ENCODE measurements around the gene WDR88. TPM values are rescaled to one million over a fixed set of nuclear protein-coding genes. Genes with fewer than 3 reads are reported as not detected.
"Not testable (repeated sequence)": the region's sequence is repeated elsewhere in the genome, so short reads cannot be mapped to it uniquely, and the experiment has no call there.

The WDR88 gene
- total RNA-seq, 2 donors from 2014 or later, result not detected

DNA sequence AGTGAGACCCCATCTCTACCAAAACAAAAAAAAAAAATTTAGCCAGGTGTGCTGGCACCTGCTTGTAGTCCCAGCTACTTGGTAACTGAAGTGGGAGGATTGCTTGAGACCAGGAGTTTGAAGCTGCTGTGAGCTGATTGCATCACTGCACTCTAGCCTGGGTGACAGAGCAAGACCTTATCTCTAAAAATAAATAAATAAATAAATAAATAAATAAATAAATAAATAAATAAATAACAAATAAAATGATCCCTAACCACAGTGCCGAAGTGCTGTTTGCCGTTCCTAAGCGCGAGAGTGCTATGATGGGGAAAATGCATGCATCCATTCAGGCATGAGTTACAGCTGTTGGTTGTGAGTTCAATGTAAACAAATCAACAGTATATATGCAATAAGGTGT, 27.2 kb downstream of the WDR88 start:
- intact Hi-C loops (cut with DNase I), result no loop called here
- DNase-seq (ENCODE audit: low spot score), result peak; percentile 2

- intact Hi-C loops (cut with DNase I), result no loop called here
- DNase-seq (ENCODE audit: low spot score), result peak; percentile 45
Observed at GRCh38 chr19:33159893-33160292, 28.0 kb downstream of the WDR88 start.

- DNase-seq (ENCODE audit: low spot score), result no peak
- intact Hi-C loops (cut with DNase I), result no loop called here
Observed at GRCh38 chr19:33161201-33161600, 29.3 kb downstream of the WDR88 start.

- DNase-seq (ENCODE audit: low spot score), result no peak
- intact Hi-C loops (cut with DNase I), result no loop called here
Observed at GRCh38 chr19:33163481-33163880, 31.6 kb downstream of the WDR88 start.

DNA sequence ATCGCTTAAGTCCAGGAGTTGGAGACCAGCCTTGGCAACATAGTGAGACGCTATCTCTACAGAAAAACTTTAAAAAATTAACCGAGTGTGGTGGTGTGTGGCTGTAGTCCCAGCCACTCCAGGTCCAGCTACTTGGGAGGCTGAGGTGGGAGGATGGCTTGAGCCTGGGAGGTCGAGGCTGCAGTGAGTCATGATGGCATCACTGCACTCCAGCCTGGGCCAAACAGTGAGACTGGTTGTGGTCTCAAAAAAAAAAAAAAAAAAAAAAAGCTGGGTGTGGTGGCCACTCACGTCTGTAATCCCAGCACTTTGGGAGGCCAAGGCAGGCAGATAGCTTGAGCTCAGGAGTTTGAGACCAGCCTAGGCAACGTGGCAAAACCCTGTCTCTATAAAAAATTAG, 34.1 kb downstream of the WDR88 start:
- DNase-seq (ENCODE audit: low spot score); intact Hi-C loops (cut with DNase I): not testable (repeated sequence)

- intact Hi-C loops (cut with DNase I), result no loop called here
Observed at GRCh38 chr19:33167438-33167837, 35.5 kb downstream of the WDR88 start.

DNA sequence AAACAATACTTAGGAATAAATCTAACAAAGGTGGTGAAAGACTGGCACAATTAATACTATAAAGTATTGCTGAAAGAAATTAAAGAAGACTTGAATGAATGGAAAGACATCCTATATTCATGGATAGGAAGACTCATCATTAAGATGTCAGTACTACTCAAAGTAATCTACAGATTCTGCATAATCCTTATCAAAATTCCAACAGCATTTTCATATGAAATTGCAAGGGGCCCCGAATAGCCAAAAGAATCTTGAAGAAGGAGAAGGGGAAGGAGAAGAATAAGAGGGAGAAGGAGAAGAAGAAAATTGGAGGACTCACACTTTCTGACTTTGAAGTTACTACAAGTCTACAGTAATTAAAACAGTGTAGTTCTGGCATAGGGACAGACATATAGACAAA, 36.6 kb downstream of the WDR88 start:
- no peak for DNase-seq (ENCODE audit: low spot score)
- intact Hi-C loops (cut with DNase I), result no loop called here

More at GRCh38 chr19:33167438-33167837, 35.5 kb downstream of the WDR88 start:
- DNase-seq (ENCODE audit: low spot score), result no peak

GRCh38 chr19:33171222-33171795, 39.4 kb downstream of the WDR88 start:
- no peak for DNase-seq (ENCODE audit: low spot score)
- intact Hi-C loops (cut with DNase I), result no loop called here

DNA sequence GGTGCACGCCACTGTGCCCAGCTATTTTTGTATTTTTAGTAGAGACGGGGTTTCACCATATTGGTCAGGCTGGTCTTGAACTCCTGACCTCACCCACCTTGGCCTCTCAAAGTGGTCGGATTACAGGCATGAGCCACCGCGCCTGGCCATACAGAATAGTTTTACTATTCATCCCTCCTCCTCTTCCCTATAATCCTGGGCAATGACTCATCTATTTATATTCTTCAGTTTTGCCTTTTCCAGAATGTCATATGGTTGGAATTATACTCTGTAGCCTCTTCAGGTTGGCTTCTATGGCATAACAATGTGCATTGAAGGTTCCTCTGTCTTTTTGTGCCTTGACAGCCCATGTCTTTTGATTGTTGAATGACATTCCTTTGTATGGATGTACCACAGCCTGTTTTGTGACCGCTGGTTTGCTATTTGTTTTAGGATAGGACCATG, 40.0 kb downstream of the WDR88 start:
- no peak for DNase-seq (ENCODE audit: low spot score)
- intact Hi-C loops (cut with DNase I), result no loop called here

GRCh38 chr19:33174186-33174585, 42.3 kb downstream of the WDR88 start:
- intact Hi-C loops (cut with DNase I), result no loop called here
- DNase-seq (ENCODE audit: low spot score), result no peak

DNA sequence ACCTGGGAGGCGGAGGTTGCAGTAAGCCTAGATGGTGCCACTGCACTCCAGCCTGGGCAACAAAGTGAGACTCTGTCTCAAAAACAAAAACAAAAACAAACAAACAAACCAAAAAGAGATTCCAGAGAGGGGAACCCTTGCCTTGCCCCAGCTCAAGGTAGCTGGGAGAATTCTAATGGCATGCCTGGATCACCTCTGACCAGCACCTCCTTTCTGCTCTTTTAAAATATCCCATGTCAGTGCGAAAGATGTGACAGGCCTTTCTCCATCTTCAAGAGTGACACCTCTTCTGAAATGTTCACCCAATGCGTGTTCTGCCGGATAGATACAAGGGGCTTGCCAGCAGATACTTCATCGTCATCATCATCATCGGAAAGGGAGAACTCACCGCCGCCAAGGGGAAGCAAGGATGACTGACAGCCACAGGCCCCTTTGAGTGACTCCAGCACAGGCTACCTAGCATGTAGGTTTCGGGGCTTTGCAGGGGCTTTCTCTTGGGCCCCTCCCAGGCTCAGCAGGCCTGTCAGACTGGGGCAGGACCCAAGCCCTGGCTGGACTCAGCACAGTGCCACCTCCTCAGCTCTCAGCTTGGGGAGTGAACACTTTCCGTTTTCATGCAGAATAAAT, 43.4 kb downstream of the WDR88 start:
- intact Hi-C loops (cut with DNase I), result no loop called here

DNA sequence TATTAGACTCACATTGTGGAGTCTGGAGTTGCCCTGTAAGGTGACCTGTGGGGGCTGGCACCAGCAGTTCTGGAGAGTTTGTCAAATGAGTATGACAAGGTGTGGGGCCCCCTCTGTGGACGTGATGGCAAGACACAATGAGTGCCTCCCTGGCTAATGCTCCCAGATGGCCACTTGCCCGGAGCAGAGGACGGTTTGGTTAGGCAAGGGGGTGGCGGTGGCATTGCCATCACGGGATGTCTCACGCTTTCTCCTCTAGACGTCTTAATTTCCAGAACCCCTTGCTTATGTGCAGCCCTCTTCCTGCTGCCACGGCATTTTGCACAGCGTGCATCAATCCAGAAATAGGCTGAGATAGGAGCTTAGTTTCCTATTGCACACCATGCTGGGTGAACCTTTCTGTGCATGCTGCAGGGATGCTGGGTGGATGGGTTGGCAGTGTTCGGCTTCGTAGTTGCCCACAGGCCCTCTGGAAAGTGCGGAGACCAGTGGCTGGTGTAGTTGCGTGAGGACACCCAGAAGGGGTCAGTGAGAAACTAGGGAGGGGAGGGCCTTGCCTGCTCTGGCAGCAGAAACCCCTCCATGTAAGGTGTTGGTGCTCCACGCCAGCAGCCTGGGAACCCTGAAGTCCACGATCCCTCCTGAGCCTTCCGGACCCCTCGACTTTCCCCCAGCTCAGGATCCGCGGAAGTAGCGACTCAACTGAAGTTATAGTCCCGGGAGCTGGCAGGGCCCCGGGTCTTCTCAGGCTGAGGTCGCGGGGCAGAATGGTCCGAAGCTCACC, 44.2 kb downstream of the WDR88 start:
- DNase-seq (ENCODE audit: low spot score), result no peak
- intact Hi-C loops (cut with DNase I), result loop anchor here in 1 of 2 donors (2.0 kb wide), 1 partner anchor 25 kb away; no protein-coding TSS in a partner anchor

More for the DNA sequence above, 43.4 kb downstream of the WDR88 start:
- DNase-seq (ENCODE audit: low spot score), result no peak

GRCh38 chr19:33176670-33177416, 44.9 kb downstream of the WDR88 start:
- intact Hi-C loops (cut with DNase I), result loop anchor here in 1 of 2 donors (2.0 kb wide), 1 partner anchor 26 kb away; no protein-coding TSS in a partner anchor

DNA sequence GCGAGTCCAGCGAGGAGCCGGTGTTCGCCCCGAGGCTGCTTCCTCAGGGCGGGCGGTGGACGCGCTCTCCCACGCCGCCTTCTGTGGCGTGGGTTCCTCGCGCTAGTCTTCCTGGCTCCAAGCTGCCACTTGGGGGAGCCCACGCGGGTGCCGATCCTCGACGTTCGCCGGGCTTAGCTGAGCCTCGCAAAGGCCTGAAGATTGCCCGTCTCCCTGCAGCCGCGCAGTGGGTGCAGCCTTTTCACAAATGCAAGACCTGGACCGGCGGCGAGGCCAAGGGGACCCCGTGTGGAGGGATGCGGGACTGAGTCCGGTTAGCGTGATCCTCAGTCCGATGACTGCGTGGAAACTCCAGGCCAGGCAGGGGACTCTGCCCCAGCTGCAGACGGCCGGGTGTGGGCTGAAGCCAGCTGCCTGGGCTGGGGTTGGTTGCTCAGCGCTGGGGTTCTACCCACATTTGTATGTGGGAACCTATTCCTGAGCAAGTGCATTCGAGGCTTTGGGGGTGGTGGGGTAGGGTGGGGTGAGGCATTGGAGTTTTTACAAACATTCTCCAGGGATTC, 45.6 kb downstream of the WDR88 start:
- no peak for DNase-seq (ENCODE audit: low spot score)
- intact Hi-C loops (cut with DNase I), result loop anchor here in 1 of 2 donors (2.0 kb wide), 1 partner anchor 27 kb away; no protein-coding TSS in a partner anchor

More at GRCh38 chr19:33176670-33177416, 44.9 kb downstream of the WDR88 start:
- DNase-seq (ENCODE audit: low spot score), result peak; percentile 98

DNA sequence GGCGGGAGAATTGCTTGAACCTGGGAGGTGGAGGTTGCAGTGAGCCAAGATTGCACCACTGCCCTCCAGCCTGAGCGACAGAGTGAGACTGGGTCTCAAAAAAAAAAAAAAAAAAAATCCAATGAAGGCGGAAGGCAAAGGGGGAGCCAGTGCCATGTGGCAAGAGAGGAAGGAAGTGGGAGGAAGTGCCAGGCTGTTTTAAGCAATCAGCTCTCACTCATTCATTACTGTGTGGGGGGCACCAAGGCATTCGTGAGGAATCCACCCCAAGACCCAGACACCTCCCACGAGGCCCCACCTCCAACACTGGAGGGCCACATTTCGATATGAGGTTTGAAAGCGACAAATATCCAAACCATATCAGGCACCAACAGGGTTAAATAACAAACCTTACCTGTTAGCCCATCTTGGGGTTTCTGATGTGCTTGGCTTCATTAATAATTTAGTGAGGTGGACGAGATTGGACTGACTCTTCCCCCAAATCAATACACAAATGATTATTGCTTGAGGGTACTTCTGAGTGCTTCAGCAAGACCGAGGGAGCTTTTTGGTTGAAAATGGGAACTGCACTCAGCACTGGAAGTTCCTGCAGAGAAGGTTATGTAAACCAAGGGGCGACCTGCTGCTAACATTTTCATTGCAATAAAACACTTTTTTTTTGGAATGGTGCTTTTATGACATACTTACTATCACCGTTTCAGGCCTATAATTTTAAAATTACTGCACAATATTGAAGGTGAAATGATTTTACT, 54.7 kb downstream of the WDR88 start:
- intact Hi-C loops (cut with DNase I), result no loop called here
- peak; percentile 10 for DNase-seq (ENCODE audit: low spot score)

GRCh38 chr19:33187183-33187540, 55.2 kb downstream of the WDR88 start:
- intact Hi-C loops (cut with DNase I), result no loop called here

GRCh38 chr19:33189453-33189852, 57.5 kb downstream of the WDR88 start:
- DNase-seq (ENCODE audit: low spot score), result no peak
- intact Hi-C loops (cut with DNase I), result no loop called here

More at GRCh38 chr19:33187183-33187540, 55.2 kb downstream of the WDR88 start:
- DNase-seq (ENCODE audit: low spot score), result peak; percentile 58

GRCh38 chr19:33191092-33191491, 59.2 kb downstream of the WDR88 start:
- peak; percentile 23 for DNase-seq (ENCODE audit: low spot score)
- intact Hi-C loops (cut with DNase I), result loop anchor here in 1 of 2 donors (10.0 kb wide), 1 partner anchor 56 kb away; the partner anchor contains the start of gene WDR88

Data from posterior vena cava (tissue), 2 donors.